NCI-H446 treated with DMSO at 0.1 percent for 48 hours (cell line): Measurements from ENCODE around the gene PRRC2C.
"Not testable (repeated sequence)": the region's sequence is repeated elsewhere in the genome, so short reads cannot be mapped to it uniquely, and the experiment has no call there.

Experiments used
- DNase-seq: peaks from one replicate; lab custom pipeline; 2025; lab: John Stamatoyannopoulos, UW

The PRRC2C gene

DNA sequence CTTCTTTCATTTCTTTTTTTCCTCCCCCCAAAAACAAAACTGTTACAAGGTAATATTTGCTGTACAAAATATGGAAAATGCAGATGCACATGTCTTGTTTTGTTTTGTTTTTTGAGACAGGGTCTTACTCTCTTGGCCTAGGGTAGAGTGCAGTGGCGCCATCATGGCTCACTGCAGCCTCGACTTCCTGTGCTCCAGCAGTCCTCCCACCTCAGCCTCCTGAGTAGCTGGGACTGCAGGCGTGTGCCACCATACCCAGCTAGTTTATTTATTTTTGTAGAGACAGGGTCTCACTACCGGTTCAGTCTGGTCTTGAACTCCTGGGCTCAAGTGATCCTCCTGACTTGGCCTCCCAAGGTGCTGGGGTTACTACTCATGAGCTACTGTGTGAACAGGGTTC, 15.5 kb downstream of the PRRC2C start:
- no peak for DNase-seq

DNA sequence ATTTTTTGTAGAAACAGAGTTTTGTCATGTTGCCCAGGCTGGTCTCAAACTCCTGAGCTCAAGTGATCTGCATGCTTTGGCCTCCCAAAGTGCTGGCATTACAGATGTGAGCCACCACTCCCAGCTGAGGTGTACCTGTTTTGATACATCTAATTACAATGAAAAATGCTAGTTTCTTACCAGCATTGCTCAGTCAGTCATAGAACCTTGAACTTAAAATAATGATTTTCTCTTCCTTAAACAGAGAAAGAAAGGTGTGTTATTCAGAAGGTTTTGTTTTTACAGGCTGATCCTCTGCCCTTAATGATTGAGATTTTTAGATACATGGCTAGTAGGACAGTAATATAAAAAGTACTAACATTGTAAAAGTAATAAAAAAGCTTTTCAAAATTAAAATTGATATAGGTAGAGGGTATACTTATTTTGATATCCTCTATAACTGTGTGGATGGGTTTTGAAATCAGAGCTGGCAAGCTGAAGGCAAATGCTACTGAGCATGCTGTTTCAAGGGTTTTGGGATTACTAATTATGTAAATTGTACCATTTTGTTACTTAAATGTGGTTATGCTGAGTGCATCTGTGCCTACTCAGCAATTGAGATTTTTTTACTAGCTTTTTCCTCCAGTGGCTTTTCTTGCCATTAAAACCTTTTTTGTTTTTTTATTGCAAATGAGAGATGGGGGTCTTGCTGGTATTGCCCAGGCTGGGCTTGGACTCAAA, 16.1 kb downstream of the PRRC2C start:
- no peak for DNase-seq

DNA sequence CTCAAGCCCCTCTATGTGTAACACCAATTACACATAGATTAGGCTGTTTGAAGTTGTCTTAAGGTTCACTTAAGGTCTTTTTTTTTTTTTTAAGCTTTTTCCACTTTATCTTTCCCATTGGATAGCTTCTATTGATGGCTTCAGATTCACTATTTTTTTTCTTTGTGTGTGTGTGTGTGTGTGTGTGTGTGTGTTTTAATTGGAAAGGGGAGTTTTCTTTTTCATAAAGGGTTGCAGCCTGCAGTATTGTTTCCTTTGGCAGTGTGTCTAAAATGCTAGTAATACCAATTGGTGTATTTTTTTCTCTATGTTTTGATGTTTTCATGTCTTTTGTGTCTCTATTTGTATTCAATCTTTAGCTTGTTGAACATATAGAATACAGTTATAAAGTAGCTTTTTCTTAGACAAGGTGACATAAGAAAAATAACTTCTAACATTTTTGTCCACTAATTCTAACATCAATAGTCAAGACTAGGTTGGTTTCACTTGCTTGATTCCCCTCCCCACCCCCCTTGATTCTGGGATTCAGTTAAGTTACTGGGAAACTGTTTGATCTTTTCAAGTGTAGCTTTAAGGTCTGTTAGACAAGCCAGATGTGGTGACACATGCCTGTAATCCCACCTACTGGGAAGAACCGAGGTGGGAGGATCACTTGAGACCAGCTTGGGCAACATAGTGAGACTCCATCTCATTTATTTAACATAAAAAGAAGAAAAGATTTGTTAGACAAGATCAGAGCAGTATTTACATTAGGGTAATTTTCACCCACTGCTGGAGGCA, 21.4 kb downstream of the PRRC2C start:
- DNase-seq = no peak

DNA sequence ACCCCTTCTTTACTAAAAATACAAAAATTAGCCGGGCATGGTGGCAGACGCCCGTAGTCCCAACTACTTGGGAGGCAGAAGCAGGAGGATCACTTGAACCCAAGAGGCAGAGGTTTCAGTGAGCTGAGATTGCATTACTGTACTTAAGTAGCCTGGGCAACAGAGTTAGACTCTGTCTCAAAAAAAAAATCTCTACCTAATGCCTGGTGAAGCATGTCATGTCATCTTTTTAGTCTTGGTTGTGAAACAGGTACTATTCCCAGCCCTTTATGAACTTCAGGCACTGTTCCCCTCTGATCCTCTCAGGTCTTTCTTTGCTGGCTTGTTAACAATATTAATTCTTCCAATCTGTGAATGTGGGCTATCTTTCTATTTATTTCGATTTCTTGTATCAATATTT, 22.1 kb downstream of the PRRC2C start:
- DNase-seq = no peak

DNA sequence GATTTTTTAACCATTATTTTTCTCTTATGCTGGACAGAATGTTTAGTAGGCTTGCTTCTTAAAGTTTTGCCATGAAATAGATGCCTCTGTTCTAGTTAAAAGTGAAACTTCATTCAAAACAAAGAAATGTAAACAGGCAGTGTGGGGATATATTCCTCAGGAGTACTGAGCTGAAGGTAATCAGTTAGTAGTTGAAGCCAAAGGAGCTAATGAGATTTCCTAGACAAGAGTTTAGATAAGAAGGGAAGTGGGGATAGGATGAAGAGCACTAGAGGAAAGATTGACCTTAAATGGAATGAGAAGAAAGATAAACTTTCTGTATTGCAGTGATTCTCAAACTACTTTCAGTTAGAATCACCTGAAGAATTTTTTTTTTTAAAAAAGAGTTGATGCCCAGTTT, 23.9 kb downstream of the PRRC2C start:
- DNase-seq = no peak

DNA sequence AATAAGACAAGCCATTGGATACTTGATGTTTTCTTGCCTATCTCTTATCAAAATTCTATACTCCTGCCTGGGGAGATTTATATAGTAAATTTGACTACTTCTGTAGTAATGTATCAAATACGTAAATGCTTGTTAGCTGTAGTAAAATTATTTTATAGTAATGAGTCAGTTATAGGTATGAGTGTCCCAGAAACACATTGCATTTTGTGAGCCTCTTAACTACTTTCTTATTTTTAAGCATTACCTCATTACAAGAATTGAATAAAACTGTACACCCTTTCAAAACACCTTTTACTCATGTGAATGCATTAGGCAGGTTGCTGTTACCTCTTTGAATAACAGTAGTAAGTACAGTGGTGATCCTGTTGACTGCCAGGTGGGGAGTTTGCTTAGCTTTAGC, 28.4 kb downstream of the PRRC2C start:
- DNase-seq = no peak

DNA sequence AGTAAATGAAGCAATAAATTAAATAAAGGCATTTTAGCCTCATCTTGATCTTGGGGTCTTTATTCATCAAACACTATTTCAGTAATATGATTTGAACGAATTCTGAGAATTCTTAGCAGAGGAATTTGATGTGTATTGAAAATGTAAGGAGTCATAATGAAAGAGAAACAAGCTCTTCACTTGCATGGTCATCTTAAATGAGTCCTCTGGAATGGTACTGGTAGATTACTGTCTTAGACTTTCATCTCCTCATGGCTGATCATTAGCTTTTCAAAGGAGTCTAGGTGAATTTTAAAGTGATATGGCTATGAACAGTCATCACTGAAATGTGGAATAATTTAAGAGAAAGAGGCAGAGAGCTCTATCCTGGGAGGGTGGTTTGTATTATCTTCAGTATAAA, 30.0 kb downstream of the PRRC2C start:
- DNase-seq = no peak

DNA sequence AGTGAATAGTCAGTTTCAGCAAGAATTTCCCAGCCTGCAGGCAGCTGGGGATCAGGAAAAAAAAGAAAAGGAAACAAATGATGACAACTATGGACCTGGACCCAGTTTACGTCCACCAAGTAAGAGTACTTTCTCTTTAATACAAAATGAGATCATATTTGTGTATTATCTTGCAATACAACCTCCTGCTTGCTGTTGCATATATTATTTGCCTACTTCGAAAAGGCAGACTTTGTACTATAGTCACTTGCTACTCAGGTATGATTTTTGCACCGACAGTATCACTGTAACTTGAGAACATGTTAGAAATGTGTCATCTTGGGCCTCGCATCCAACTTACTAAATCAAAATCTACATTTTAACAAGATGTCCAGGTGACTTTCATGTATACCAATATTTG, 30.4 kb downstream of the PRRC2C start:
- DNase-seq = no peak

DNA sequence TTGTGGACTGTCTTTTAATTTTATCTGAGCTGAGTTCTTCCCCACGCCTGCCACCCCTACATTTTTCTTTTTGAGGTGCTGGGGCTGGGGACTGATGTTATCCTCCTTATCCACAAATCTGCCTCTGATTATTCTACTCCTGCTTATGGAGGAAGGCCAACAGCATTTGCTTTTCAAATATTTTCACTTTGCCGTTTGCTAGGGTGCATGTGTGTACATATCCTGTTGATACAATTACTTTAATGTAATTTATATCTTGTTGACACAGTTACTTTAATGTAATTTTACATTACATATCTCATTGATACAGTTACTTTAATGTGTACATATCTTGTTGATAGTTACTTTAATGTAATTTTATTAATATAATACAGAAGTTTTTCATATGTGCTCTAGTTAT, 36.2 kb downstream of the PRRC2C start:
- no peak for DNase-seq

DNA sequence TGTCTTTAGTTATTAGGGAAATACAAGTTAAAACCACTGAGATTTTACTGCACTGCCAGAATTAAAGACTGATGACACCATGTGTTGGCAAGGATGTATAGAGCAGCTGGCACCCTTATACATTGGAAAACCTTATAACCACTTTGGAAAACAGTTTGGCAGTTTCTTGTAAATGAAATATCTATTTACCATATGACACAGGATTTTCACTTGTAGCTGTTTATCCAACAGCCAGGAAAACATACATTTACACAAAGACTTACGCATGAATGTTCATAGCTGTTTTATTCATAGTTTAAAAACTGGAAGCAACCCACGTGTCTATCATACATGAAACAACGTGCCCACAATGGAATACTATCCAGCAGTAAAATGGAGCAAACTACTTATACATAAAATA, 45.3 kb downstream of the PRRC2C start:
- peak; percentile 3 for DNase-seq

DNA sequence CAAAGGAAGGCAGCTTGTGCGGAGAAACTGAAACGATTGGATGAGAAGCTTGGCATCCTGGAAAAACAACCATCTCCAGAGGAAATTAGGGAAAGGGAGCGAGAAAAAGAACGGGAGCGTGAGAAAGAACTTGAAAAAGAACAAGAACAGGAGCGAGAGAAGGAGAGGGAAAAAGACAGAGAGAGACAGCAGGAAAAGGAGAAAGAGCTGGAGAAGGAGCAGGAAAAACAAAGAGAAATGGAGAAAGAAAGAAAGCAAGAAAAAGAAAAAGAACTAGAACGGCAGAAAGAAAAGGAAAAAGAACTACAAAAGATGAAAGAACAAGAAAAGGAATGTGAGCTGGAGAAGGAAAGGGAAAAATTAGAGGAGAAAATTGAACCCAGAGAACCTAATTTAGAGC, 47.2 kb downstream of the PRRC2C start:
- no peak for DNase-seq

DNA sequence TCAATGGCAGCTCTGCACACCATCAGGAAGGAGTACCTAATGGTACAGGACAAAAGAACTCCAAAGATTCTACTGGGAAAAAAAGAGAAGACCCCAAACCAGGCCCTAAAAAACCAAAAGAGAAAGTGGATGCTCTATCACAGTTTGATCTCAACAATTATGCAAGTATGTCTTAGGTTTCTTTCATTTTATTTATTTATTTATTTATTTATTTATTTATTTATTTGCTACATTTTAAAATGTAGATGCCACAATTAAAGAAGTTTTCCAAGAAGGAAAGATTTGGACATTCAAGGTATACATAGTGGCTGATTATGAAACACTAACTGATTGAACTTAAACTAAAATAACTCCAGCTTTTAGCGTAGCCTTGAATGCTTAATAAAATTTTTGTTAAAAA, 60.2 kb downstream of the PRRC2C start:
- no peak for DNase-seq

DNA sequence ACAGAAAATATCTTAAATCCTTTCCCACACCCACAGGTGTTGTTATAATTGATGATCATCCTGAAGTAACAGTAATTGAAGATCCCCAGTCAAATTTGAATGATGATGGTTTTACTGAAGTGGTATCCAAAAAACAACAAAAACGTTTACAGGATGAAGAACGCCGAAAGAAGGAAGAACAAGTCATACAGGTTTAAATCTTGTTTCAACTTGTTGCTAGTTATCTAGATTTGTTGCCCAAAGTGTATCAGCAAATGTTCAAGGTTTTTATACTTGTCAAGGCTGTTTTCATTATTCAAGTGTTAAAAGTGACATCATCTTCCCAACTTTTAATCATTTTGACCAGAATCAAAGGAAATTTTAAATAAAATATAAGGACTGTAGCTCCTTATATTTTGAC, 64.7 kb downstream of the PRRC2C start:
- DNase-seq = no peak

DNA sequence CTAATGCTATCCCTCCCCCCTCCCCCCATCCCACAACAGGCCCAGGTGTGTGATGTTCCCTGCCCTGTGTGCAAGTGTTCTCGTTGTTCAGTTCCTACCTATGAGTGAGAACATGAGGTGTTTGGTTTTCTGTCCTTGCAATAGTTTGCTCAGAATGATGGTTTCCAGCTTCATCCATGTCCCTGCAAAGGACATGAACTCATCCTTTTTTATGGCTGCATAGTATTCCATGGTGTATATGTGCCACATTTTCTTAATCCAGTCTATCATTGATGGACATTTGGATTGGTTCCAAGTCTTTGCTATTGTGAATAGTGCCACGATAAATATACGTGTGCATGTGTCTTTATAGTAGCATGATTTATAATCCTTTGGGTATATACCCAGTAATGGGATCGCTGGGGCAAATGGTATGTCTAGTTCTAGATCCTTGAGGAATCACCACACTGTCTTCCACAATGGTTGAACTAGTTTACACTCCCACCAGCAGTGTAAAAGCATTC, 65.3 kb downstream of the PRRC2C start:
- DNase-seq = not testable (repeated sequence)

DNA sequence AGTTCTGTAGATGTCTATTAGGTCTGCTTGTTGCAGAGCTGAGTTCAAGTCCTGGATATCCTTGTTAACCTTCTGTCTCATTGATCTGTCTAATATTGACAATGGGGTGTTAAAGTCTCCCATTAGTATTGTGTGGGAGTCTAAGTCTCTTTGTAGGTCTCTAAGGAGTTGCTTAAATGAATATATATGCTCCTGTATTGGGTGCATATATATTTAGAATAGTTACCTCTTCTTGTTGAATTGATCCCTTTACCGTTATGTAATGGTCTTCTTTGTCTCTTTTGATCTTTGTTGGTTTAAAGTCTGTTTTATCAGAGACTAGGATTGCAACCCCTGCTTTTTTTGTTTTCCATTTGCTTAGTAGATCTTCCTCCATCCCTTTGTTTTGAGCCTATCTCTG, 68.6 kb downstream of the PRRC2C start:
- not testable (repeated sequence) for DNase-seq

DNA sequence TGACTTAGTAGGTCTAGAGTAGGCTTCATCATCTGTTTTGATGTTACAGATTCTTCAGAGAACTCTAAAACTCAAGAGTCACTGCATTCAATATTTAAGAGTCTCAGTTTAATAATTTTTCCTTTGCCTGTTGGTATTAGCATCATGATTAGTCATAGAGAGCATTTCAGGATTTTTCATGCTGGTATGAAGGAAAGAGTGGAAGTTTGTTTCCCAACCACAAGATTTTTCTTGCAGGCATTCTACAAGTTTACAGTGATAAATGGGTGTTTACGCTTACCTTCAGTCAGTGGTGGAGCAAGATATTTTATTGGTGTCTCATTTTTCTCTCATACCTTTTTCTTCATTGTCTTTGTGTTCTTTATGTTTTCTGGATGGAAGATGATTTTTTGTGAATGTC, 78.3 kb downstream of the PRRC2C start:
- DNase-seq = no peak

DNA sequence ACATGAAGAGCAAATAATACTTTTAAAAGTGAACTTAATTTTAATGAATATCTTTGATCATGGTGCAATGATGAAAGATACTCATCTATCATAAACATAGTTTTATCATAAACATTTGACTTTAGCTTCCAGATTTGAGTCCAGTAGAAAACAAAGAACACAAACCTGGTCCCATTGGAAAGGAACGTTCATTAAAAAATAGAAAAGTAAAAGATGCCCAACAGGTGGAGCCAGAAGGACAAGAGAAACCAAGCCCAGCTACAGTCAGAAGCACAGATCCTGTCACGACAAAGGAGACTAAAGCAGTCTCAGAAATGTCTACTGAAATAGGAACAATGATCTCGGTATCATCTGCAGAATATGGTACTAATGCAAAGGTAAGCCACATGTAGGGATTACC, 81.1 kb downstream of the PRRC2C start:
- no peak for DNase-seq

DNA sequence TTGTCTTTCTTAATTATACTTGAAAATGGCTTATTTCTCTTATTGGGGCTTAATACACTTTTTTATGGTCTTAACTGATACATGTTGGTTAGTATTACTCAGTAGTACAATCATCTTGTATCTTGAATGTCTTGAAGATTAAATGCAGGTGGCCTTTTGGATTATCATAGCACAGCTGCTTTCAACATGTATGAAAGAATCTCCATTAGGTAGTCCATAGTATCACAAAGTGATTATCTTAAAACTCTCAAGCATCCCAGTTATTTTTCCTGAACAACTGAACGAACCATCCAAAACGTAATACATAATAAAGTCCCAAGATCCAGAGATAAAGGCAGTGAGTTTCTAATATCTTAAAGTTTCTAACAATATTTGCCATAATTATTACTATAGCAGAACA, 85.0 kb downstream of the PRRC2C start:
- DNase-seq = no peak

DNA sequence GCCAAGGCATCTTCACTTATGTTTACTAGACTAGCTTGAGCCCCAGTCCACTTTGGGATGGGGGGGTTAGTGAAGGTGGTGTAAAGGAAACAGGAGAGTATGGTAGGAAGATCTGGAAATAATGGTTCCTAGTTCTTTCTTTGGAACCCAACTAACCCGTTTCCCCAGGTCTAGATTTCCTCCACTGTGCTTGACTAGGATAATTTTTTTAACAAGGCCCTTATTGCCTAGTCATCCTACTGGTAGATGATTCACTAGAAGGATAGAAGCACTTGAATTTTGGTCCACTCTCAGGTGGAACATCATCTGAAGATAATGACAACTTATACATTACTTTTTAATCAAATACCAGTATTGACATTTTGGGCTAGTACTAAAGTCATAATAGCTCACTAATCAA, 90.8 kb downstream of the PRRC2C start:
- DNase-seq = no peak

DNA sequence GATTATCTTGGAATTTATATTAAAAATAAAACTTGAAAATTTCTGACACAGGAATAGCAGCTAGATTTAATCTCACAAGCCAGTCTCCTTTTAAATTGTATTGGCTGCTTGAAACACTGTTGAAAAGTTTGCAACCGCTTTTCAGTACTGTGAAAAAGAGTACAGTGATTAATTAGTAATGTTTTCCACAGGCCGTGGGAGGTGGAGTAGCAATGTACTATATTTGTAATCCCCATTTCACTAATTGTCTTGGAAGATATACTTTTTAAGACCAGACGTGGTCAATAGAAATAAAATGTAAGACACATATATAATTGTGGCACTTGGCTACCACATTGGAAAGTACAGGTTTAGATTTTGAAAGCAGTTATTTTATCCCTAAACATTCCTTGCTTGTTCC, 95.9 kb downstream of the PRRC2C start:
- DNase-seq = no peak

DNA sequence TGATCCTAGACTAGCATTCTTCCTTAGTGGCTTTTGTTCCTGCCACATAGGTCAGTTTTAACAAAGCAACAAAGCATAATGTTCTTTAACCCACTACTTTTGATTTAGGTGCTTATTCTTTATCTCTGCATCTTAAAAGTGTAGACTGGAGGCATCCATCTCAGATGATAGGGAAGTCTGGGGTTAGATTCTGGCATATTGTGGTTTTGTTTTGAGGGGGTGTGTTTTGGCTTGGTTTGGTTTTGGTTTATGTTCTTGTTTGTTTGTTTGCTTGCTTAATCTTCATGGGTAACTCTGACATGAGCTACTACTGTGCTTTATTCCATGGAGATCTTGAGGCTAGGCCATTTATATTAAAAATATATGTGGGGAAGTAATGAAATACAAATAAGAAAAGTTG, 96.4 kb downstream of the PRRC2C start:
- no peak for DNase-seq

DNA sequence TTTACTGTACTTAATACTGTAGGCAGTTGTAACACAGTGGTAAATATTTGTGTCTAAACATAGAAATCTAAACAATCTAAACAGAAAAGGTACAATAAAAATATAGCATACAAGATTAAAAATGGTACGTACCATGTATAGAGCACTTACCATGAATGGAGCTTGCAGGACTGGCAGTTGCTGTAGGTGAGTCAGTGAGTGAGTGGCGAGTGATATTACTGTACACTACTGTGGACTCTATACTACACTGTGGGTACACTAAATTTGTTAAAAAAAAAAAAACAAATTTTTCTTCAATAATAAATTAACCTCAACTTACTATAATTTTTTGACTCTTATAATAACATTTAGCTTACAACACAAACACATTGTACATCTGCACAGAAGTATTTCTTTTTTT, 97.3 kb downstream of the PRRC2C start:
- no peak for DNase-seq

DNA sequence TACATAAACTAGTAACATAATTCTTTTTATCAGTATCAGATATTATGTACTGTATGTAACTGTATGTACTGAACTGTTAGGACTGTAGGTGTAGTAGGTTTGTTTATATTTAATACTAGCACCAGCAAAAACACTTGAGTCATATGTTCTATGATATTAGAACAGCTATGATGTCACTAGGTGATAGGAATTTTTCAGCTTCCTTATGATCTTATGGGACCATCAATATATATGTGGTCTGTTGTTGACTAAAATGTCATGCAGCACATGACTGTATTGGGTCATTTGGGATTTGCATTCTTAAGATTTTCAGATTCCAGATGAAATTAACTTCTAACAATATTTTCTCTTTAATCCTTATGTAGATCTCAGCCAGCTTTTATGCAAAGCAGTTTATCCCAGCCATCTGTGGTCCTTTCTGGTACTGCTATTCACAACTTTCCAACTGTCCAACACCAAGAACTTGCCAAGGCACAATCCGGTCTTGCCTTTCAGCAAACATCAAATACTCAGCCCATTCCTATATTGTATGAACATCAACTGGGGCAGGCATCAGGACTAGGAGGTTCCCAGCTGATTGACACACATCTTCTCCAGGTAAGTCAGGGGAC, 98.4 kb downstream of the PRRC2C start:
- DNase-seq = no peak
